ENCODE data around the gene NKD1.

The NKD1 gene

DNA sequence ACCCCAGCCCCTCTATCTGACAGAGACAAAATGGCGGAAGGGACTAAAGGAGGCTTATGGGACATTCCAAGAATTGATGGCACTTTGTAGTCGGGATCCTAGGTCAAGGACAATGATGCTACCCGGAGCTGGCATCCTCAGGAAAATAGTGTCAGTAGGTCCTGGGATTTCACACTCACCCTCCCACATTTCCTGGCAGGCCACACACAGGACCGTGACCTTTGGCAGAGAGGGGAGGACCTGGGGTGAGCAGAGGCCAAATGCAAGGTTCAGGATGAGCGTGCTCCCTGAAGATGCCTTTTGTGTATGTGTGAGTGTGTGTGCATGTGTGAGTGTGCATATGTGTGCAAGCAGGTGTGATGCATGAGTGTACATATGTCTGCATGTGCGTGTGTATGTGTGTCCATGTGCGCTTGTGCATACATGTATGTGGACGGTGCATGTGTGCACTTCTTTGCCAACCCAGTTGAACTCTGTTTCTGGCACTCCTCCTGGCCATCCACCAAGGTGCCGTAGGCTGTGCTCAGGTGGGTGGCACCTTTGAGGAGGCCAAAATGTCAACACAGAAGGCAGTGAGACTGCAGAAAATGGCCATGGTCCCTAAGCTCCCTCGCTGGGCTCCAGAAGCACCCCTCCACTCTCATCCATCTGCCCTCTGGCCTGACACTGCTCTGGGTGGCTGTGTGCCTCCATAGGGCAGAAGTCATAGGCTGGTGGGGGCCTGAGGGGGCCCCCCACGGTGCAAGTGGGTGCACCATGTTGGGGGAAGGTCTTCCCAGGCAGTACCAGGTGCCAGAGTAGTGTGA, 72.7 kb downstream of the NKD1 start:
- Histone ChIP-seq H3K27me3 (replicated peaks; ENCODE audit: control insufficient read depth, insufficient read depth, low read length) (peaks cover 28% of the 10 kb centered on the region), H3K4me3 (ENCODE audit: low read length) (no peak overlapping the region), H3K9ac (ENCODE audit: low read length) (no peak overlapping the region), H3K4me1 (ENCODE audit: control insufficient read depth, insufficient read depth, low read length) (peaks cover 7% of the 10 kb centered on the region), H3K9me3 (ENCODE audit: control insufficient read depth, low read length) (no peaks in the 10 kb centered on the region), H3K36me3 (ENCODE audit: control insufficient read depth, insufficient read depth, low read length, severe bottlenecking) (no peaks in the 10 kb centered on the region)
- no peak for DNase-seq (ENCODE audit: low read depth)

GRCh38 chr16:50621452-50621792, 73.2 kb downstream of the NKD1 start:
- Histone ChIP-seq H3K27me3 (replicated peaks; ENCODE audit: control insufficient read depth, insufficient read depth, low read length) (peaks cover 30% of the 10 kb centered on the region), H3K4me3 (ENCODE audit: low read length) (no peak overlapping the region)

GRCh38 chr16:50622029-50622428, 73.8 kb downstream of the NKD1 start:
- Histone ChIP-seq H3K9me3 (ENCODE audit: control insufficient read depth, low read length) (no peaks in the 10 kb centered on the region), H3K4me1 (ENCODE audit: control insufficient read depth, insufficient read depth, low read length) (no peaks in the 10 kb centered on the region), H3K36me3 (ENCODE audit: control insufficient read depth, insufficient read depth, low read length, severe bottlenecking) (no peaks in the 10 kb centered on the region)

More at GRCh38 chr16:50621452-50621792, 73.2 kb downstream of the NKD1 start:
- no peak overlapping the region for H3K9ac ChIP-seq (ENCODE audit: low read length)
- H3K9me3 ChIP-seq (ENCODE audit: control insufficient read depth, low read length), result no peaks in the 10 kb centered on the region
- DNase-seq (ENCODE audit: low read depth), result no peak
- H3K4me1 ChIP-seq (ENCODE audit: control insufficient read depth, insufficient read depth, low read length), result peaks cover under 1% of the 10 kb centered on the region
- no peaks in the 10 kb centered on the region for H3K36me3 ChIP-seq (ENCODE audit: control insufficient read depth, insufficient read depth, low read length, severe bottlenecking)

DNA sequence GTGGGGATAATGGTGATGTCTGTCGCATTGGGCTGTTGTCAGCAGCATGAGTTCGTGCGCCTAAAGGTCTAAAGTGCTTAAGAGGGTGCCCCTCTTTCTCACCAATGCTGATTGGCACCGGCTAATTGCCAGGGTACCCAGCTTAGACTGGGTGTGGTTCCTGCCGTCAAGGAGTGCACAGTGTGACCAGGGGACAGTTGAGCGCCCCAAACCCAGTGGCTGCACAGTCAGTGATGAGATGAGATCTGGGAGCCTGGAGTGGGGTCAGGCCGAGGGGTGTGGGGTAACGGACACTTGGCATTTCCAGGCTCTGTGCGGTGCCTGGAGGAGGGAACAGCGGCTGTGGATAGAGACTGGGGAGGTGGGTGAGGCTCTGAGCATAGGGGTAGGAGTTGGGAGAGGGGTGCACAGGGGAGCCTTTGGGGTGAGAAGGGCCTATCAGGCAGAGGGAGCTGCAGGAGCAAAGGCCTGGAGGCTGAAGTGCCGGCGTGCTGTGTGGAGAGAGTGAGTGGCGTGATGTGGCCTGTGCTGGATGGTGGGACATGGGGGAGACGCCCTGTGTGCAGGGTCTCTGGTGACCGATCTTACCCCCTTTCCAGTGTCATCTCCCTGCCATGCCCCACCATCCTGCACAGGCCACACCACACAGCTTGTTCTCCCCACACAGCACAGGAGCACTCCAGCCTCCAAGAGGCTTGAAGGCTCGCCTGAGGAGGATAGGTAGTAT, 74.6 kb downstream of the NKD1 start:
- Histone ChIP-seq H3K36me3 (ENCODE audit: control insufficient read depth, insufficient read depth, low read length, severe bottlenecking) (no peaks in the 10 kb centered on the region), H3K9me3 (ENCODE audit: control insufficient read depth, low read length) (no peaks in the 10 kb centered on the region), H3K4me1 (ENCODE audit: control insufficient read depth, insufficient read depth, low read length) (peaks cover 4% of the 10 kb centered on the region), H3K9ac (ENCODE audit: low read length) (no peak overlapping the region), H3K27me3 (replicated peaks; ENCODE audit: control insufficient read depth, insufficient read depth, low read length) (peaks cover 33% of the 10 kb centered on the region), H3K4me3 (ENCODE audit: low read length) (no peak overlapping the region)
- no peak for DNase-seq (ENCODE audit: low read depth)

More at GRCh38 chr16:50622029-50622428, 73.8 kb downstream of the NKD1 start:
- Histone ChIP-seq H3K27me3 (replicated peaks; ENCODE audit: control insufficient read depth, insufficient read depth, low read length) (peaks cover 33% of the 10 kb centered on the region), H3K9ac (ENCODE audit: low read length) (no peak overlapping the region), H3K4me3 (ENCODE audit: low read length) (no peak overlapping the region)
- no peak for DNase-seq (ENCODE audit: low read depth)

DNA sequence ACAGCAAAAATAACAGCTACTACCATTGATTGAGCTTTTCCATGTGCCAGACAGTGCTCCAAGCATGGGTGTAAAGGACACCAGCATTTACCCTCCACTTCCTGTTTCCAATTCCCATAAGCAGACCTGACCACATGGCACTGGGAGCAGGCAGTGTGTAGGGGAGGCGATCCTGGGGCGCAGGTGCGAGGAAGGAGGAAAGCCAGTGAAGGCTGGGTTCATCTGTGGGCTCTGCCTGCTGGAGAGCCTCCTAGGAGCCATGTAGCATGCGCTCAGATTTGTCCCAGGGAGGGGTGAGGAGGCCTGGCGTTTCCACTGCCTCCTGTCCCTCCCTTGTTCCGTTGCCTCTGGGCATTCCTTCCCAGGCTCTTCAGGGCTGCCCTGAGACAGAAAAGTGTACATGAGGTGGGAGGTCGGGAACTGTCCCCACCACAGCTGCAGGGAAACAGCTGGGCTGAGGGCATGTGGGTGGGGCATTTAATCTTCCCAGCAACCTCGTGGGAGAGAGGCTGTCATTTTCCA, 76.3 kb downstream of the NKD1 start:
- peaks cover 4% of the 10 kb centered on the region for H3K4me1 ChIP-seq (ENCODE audit: control insufficient read depth, insufficient read depth, low read length)
- no peak overlapping the region for H3K4me3 ChIP-seq (ENCODE audit: low read length)
- no peaks in the 10 kb centered on the region for H3K9me3 ChIP-seq (ENCODE audit: control insufficient read depth, low read length)
- no peaks in the 10 kb centered on the region for H3K36me3 ChIP-seq (ENCODE audit: control insufficient read depth, insufficient read depth, low read length, severe bottlenecking)
- no peak for DNase-seq (ENCODE audit: low read depth)
- no peak overlapping the region for H3K9ac ChIP-seq (ENCODE audit: low read length)
- H3K27me3 ChIP-seq (replicated peaks; ENCODE audit: control insufficient read depth, insufficient read depth, low read length), result peaks cover 38% of the 10 kb centered on the region

GRCh38 chr16:50625374-50625773, 77.2 kb downstream of the NKD1 start:
- no peaks in the 10 kb centered on the region for H3K9me3 ChIP-seq (ENCODE audit: control insufficient read depth, low read length)
- no peak for DNase-seq (ENCODE audit: low read depth)
- H3K4me1 ChIP-seq (ENCODE audit: control insufficient read depth, insufficient read depth, low read length), result peaks cover 4% of the 10 kb centered on the region
- H3K4me3 ChIP-seq (ENCODE audit: low read length), result no peak overlapping the region
- H3K27me3 ChIP-seq (replicated peaks; ENCODE audit: control insufficient read depth, insufficient read depth, low read length), result peaks cover 38% of the 10 kb centered on the region
- H3K9ac ChIP-seq (ENCODE audit: low read length), result no peak overlapping the region
- H3K36me3 ChIP-seq (ENCODE audit: control insufficient read depth, insufficient read depth, low read length, severe bottlenecking), result no peaks in the 10 kb centered on the region

DNA sequence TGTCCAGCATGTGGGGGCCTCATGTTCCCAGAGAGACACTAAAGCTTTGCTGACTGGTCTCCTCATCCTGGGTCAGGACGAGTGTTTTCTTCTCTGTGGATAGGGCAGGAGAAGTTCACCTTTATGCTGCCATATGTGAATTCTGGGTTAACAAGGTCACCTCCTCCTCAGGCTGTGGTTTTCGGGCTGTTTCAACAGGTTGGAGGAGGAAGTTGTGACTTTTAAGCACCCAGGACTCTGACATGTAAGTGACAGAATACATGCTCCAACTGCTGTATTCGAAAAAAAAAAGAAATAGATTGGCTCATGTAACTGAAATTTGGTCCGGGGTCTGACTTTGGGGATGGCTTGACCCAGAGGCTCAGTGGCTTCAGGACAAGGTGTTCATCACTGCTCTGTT, 78.7 kb downstream of the NKD1 start:
- Histone ChIP-seq H3K9ac (ENCODE audit: low read length) (no peak overlapping the region), H3K4me1 (ENCODE audit: control insufficient read depth, insufficient read depth, low read length) (peaks cover 4% of the 10 kb centered on the region), H3K9me3 (ENCODE audit: control insufficient read depth, low read length) (no peaks in the 10 kb centered on the region), H3K36me3 (ENCODE audit: control insufficient read depth, insufficient read depth, low read length, severe bottlenecking) (no peaks in the 10 kb centered on the region), H3K4me3 (ENCODE audit: low read length) (no peak overlapping the region), H3K27me3 (replicated peaks; ENCODE audit: control insufficient read depth, insufficient read depth, low read length) (peaks cover 50% of the 10 kb centered on the region)
- DNase-seq (ENCODE audit: low read depth), result no peak

- no peaks in the 10 kb centered on the region for H3K9me3 ChIP-seq (ENCODE audit: control insufficient read depth, low read length)
- peak; percentile 10 for DNase-seq (ENCODE audit: low read depth)
- H3K4me3 ChIP-seq (ENCODE audit: low read length), result no peak overlapping the region
- H3K36me3 ChIP-seq (ENCODE audit: control insufficient read depth, insufficient read depth, low read length, severe bottlenecking), result no peaks in the 10 kb centered on the region
- no peak overlapping the region for H3K9ac ChIP-seq (ENCODE audit: low read length)
- peaks cover 4% of the 10 kb centered on the region for H3K4me1 ChIP-seq (ENCODE audit: control insufficient read depth, insufficient read depth, low read length)
- peaks cover 46% of the 10 kb centered on the region for H3K27me3 ChIP-seq (replicated peaks; ENCODE audit: control insufficient read depth, insufficient read depth, low read length)
Measured at GRCh38 chr16:50627419-50627818, 79.2 kb downstream of the NKD1 start.

GRCh38 chr16:50628156-50628802, 80.1 kb downstream of the NKD1 start:
- Histone ChIP-seq H3K4me3 (ENCODE audit: low read length) (no peak overlapping the region), H3K9me3 (ENCODE audit: control insufficient read depth, low read length) (no peaks in the 10 kb centered on the region), H3K4me1 (ENCODE audit: control insufficient read depth, insufficient read depth, low read length) (peaks cover 4% of the 10 kb centered on the region), H3K9ac (ENCODE audit: low read length) (no peak overlapping the region), H3K36me3 (ENCODE audit: control insufficient read depth, insufficient read depth, low read length, severe bottlenecking) (no peaks in the 10 kb centered on the region), H3K27me3 (replicated peaks; ENCODE audit: control insufficient read depth, insufficient read depth, low read length) (peaks cover 46% of the 10 kb centered on the region)
- no peak for DNase-seq (ENCODE audit: low read depth)

GRCh38 chr16:50629334-50629733, 81.1 kb downstream of the NKD1 start:
- no peak overlapping the region for H3K9ac ChIP-seq (ENCODE audit: low read length)

GRCh38 chr16:50630394-50631020, 82.3 kb downstream of the NKD1 start:
- DNase-seq (ENCODE audit: low read depth), result no peak
- Histone ChIP-seq H3K36me3 (ENCODE audit: control insufficient read depth, insufficient read depth, low read length, severe bottlenecking) (no peaks in the 10 kb centered on the region), H3K27me3 (replicated peaks; ENCODE audit: control insufficient read depth, insufficient read depth, low read length) (peaks cover 53% of the 10 kb centered on the region), H3K9me3 (ENCODE audit: control insufficient read depth, low read length) (no peaks in the 10 kb centered on the region), H3K9ac (ENCODE audit: low read length) (no peak overlapping the region), H3K4me3 (ENCODE audit: low read length) (no peak overlapping the region), H3K4me1 (ENCODE audit: control insufficient read depth, insufficient read depth, low read length) (peaks cover 4% of the 10 kb centered on the region)

More at GRCh38 chr16:50629334-50629733, 81.1 kb downstream of the NKD1 start:
- Histone ChIP-seq H3K27me3 (replicated peaks; ENCODE audit: control insufficient read depth, insufficient read depth, low read length) (peaks cover 46% of the 10 kb centered on the region), H3K36me3 (ENCODE audit: control insufficient read depth, insufficient read depth, low read length, severe bottlenecking) (no peaks in the 10 kb centered on the region), H3K4me3 (ENCODE audit: low read length) (no peak overlapping the region), H3K9me3 (ENCODE audit: control insufficient read depth, low read length) (no peaks in the 10 kb centered on the region), H3K4me1 (ENCODE audit: control insufficient read depth, insufficient read depth, low read length) (peaks cover 4% of the 10 kb centered on the region)
- no peak for DNase-seq (ENCODE audit: low read depth)
